Fibroblast of skin of right biceps (primary cell): ENCODE results near the gene TMEM192.
"Not testable (repeated sequence)": the region's sequence is repeated elsewhere in the genome, so short reads cannot be mapped to it uniquely, and the experiment has no call there.

Experiments
- DNase-seq: peaks from one replicate; pipeline ENCODE4 v3.0.0-alpha.2; 2013

Gene TMEM192

GRCh38 chr4:165088366-165088765 lies 24.3 kb downstream of the TMEM192 start:
- no peak for DNase-seq

DNA sequence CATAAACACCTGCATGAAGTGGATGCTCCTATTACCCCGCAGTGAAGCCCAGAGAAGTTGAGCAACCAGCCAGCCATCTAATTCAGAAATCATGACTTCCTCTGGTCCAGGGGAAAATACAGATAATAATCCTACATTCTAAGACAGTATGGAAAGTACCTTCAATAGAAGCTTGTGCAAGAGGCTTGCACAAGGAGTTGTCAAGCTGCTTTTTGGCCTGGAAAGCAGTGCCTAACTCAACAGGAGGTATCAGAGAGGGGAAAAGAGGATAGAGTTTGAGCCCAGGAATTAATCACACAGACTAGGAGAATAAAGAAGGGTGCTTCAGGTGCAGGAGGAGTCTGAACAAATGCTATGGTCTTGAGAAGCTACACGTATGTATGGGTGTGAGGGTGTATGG lies 26.7 kb downstream of the TMEM192 start:
- DNase-seq = no peak

GRCh38 chr4:165084787-165085186 lies 27.9 kb downstream of the TMEM192 start:
- DNase-seq = not testable (repeated sequence)

- DNase-seq = peak; percentile 24
These were observed 33.2 kb downstream of the TMEM192 start for GRCh38 chr4:165079476-165079875.

DNA sequence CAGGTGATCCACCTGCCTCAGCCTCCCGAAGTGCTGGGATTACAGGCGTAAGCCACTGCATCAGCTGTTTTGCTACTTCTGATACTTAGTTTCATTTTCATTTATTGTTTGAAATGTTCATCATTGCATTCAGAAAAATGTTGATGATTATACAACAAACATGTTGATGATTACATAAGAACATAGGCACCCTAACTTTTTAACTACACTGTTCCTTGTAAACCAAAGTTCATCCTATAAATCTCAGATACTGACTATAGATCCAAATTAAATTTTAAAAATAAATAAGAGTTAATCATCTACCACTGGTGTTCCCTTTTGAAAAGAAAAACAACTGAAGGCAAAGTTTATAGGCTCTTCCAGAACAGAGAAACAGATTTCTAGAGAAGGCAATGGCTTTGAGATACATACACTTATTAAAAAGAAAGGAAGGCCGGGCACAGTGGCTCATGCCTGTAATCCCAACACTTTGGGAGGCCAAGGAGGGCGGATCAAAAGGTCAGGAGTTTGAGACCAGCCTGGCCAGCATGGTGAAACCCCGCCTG lies 35.6 kb downstream of the TMEM192 start:
- no peak for DNase-seq

DNA sequence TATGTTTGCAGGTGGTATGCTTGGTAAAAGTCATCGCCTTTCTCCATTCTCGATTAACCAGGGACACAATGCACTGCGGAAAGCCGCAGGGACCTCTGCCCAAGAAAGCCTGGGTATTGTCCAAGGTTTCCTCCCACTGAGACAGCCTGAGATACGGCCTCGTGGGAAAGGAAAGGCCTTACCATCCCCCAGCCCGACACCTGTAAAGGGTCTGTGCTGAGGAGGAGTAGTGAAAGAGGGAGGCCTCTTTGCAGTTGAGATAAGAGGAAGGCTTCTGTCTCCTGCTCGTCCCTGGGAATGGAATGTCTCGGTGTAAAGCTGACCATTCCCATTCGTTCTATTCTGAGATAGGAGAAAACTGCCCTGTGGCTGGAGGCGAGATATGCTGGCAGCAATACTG lies 39.3 kb downstream of the TMEM192 start:
- not testable (repeated sequence) for DNase-seq

DNA sequence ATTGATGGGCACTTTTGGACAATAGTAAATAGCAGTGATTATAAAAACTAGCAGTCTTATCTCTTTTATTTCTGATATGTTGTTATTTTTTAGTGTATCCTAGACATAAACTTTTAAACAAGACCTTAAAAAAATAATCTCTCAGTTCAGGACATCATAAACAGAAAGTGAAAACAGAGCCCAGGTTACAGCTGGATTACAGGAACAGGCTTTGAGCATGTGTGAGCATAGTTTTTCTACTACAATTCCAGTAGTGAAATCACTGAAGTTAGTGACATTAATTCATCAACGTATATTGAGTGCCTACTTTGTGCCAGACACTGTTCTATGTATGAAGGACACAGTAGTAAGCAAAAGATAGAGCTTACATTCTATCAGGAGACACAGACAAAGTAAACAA lies 42.1 kb downstream of the TMEM192 start:
- DNase-seq = no peak

GRCh38 chr4:165060938-165061337 lies 51.7 kb downstream of the TMEM192 start:
- no peak for DNase-seq

- no peak for DNase-seq
These were observed 53.3 kb downstream of the TMEM192 start for GRCh38 chr4:165059386-165059785.

- no peak for DNase-seq
These were observed 54.0 kb downstream of the TMEM192 start for GRCh38 chr4:165058666-165059065.

DNA sequence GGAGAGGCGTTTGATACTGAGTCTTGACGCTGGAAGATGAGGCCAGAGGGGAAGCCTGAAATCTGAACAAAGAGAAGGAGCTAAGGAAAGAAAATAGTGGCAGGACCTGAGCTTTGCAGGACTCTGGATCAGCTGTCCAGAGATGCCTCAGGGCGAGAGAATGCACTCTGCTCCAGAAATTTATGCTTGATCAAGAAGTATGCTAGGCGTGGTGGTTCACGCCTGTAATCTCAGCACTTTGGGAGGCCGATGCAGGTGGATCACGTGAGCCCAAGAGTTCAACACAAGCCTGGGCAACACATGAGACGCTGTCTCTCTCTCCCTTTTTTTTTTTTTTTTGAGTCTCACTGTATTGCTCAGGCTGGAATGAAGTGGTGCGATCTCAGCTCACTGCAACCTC lies 57.1 kb downstream of the TMEM192 start:
- no peak for DNase-seq

DNA sequence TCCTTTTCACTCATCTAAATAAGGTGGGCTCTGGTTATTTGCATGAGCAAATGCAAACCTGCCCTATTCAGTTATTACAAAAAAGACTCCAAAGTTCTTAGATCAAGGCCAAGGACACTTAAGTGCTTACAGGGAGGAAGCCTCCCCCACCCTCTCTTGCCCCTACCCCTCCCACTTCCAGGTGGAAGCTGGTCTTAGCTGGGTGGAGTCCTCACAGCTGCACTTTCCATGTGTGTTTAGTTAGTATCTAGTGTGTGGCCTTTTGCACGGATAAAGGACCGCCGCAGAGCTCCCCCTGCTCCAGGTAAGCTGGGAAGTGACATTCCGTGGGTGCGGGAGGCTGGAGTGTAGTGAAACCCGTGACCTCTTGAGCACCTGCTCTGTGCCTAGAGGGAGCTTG lies 59.0 kb downstream of the TMEM192 start, which contains the start of gene TRIM75:
TSS of gene TRIM75 (plus strand) at position 222 of the 400 bp plus-strand sequence. CDS start 5,282 bp downstream, outside the sequence.
- DNase-seq = no peak

DNA sequence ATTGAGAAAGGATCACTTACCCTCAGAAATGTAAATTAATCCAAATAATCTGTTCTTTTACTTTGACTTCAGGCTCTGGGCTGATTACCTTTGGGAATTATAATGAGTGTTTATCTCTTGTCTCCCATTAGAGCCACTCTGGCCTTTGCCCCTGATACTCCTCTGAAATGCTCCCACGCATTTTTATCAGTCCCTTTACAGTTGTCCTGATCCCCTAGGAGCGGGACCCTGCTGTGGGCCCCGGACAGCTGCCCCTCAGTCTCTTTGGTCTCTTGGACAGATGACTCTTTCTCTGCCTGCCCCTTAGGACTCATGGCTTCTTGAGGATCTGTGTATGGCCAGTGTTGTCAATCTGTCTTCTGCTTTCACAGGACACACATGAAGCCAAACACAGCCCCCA lies 60.0 kb downstream of the TMEM192 start:
- no peak for DNase-seq

- DNase-seq = no peak
These were observed 64.5 kb downstream of the TMEM192 start for GRCh38 chr4:165048170-165048569.

- DNase-seq = no peak
These were observed 81.0 kb downstream of the TMEM192 start, which contains the start of gene TRIM60 for GRCh38 chr4:165031436-165032211. Gene TRIM60, plus strand, starts transcription at chr4:165031999. Its CDS starts 8,074 bp downstream, at chr4:165040073.

- no peak for DNase-seq
These were observed 84.8 kb downstream of the TMEM192 start for GRCh38 chr4:165027762-165028402.

DNA sequence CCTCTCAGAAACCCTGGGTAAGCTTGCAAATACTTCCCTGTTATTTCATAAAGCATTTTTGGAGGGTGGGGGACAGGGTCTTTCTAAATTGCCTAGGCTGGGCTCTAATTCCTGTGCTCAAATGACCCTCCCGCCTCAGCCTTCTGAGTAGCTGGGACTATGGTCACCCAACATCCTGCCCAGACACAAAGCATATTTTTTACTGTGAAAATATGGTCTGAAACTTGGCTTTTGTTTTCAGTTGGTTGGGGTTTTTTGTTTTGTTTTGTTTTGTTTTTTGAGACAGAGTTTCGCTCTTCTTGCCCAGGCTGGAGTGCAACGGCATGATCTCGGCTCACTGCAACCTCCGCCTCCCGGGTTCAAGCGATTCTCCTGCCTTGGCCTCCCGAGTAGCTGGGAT lies 86.9 kb downstream of the TMEM192 start:
- DNase-seq = not testable (repeated sequence)
